ENCODE measurements around the gene LRP10. TPM values are rescaled to one million over a fixed set of nuclear protein-coding genes. Genes with fewer than 3 reads are reported as not detected.

The LRP10 gene
- total RNA-seq, 1 experiment from 2014 or later = 42.7 TPM

DNA sequence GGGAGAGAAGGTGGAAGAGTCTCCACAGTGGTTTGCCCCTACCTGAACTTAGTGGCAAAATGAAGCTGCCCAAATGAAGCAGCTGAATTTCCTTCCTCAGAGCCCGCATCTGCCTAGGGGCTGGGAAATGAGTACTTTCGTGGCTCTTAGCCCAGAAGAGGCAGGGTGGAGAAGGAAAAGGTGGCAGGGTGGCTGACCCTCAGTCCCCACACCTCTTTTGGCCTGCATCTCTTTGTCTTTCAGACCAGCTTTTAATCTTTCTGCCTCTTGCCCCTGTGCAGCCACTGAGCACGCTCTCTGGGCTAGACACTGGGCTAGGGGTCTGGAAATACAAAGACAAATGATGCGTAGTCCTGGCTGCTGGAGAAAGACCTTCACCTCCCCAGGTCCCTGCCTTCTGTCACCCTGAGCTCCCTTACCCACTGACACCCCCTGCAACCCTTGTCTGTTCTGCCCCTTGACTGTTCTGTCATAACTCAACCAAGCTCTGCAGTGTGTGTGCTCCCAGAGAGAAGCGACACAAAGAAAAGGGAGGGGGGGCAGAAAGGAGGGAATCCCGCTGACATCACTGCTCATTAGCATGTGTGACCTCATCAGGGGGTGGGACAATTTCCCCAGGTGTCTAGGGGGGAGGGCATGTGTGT, 11.1 kb downstream of the LRP10 start:
- Histone ChIP-seq H3K9ac (ENCODE audit: low read length) (no peak overlapping the region), H3K27me3 (ENCODE audit: insufficient read depth, low read length) (no peaks in the 10 kb centered on the region), H3K9me2 (ENCODE audit: insufficient read depth) (no peaks in the 10 kb centered on the region), H3K4me1 (ENCODE audit: control insufficient read depth in 1 of 2, insufficient read depth in 2 of 2, low read length in 2 of 2) (peaks cover 18 to 27% of the 10 kb centered on the region in 2 experiments), H3K4me2 (ENCODE audit: low read length) (0 out of 2 replicates have a peak overlapping the region, but pooled peaks have one; percentile 9), H3K79me2 (ENCODE audit: insufficient read depth, low read length) (no peaks in the 10 kb centered on the region; the same call in 1 of the 2 replicates), H4K20me1 (ENCODE audit: insufficient read depth) (no peaks in the 10 kb centered on the region), H3K9me3 (ENCODE audit: control insufficient read depth in 1 of 2, insufficient read depth in 1 of 2, low read depth in 1 of 2, low read length in 2 of 2) (no peaks in the 10 kb centered on the region), H2AFZ (ENCODE audit: low read depth, low read length, poor library complexity, severe bottlenecking) (no peak overlapping the region), H3K4me3 (replicated peaks in 1 of 2; ENCODE audit: low read depth in 1 of 2, low read length in 2 of 2) (no peak overlapping the region), H3K27ac (ENCODE audit: low read depth, low read length) (no peak overlapping the region), H3K36me3 (ENCODE audit: control insufficient read depth in 1 of 2, insufficient read depth in 2 of 2, low read length in 2 of 2) (no peaks in the 10 kb centered on the region)
- intact Hi-C loops (cut with micrococcal nuclease) = no loop called here
- ATAC-seq = no peak
- no peak for TF ChIP-seq RAD21 (IDR thresholded peaks at IDR 0.05; ENCODE audit: low read depth)
- TF ChIP-seq SIN3A (IDR thresholded peaks at IDR 0.05; ENCODE audit: low read depth) = no peak
- TF ChIP-seq SP1 (IDR thresholded peaks at IDR 0.05; ENCODE audit: low read depth) = no peak
- no peak for TF ChIP-seq JUND (IDR thresholded peaks at IDR 0.05)
- no peak; the same call in 1 of the 2 replicates for TF ChIP-seq POLR2AphosphoS5 (IDR thresholded peaks at IDR 0.05; ENCODE audit: low read depth, low read length)
- TF ChIP-seq CEBPB (IDR thresholded peaks at IDR 0.05; ENCODE audit: low read depth) = no peak
- TF ChIP-seq, protein P1, sequence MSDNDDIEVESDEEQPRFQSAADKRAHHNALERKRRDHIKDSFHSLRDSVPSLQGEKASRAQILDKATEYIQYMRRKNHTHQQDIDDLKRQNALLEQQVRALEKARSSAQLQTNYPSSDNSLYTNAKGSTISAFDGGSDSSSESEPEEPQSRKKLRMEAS (IDR thresholded peaks at IDR 0.05) = no peak
- no peak for TF ChIP-seq SRF (IDR thresholded peaks at IDR 0.05; ENCODE audit: low read depth)
- TF ChIP-seq, protein P2, sequence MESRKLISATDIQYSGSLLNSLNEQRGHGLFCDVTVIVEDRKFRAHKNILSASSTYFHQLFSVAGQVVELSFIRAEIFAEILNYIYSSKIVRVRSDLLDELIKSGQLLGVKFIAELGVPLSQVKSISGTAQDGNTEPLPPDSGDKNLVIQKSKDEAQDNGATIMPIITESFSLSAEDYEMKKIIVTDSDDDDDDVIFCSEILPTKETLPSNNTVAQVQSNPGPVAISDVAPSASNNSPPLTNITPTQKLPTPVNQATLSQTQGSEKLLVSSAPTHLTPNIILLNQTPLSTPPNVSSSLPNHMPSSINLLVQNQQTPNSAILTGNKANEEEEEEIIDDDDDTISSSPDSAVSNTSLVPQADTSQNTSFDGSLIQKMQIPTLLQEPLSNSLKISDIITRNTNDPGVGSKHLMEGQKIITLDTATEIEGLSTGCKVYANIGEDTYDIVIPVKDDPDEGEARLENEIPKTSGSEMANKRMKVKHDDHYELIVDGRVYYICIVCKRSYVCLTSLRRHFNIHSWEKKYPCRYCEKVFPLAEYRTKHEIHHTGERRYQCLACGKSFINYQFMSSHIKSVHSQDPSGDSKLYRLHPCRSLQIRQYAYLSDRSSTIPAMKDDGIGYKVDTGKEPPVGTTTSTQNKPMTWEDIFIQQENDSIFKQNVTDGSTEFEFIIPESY (IDR thresholded peaks at IDR 0.05; ENCODE audit: extremely low read depth, insufficient replicate concordance, low read length) = no peak
- ChIA-PET RAD21 (ENCODE audit: low non-redundant PET in 1 of 2, low total read pairs in 2 of 2, uncharacterized antibody in 2 of 2, unreplicated experiment in 2 of 2) (no interaction called here), CTCF (interaction anchor here (1.0 to 7.0 kb wide), 4 partner anchors 10 to 47 kb away, joined by 3 to 51 read pairs (median 4); partner anchors contain the start of genes LRP10 and PRMT5), POLR2A (interaction anchor here (0.7 to 4.7 kb wide), 3 partner anchors 11 to 244 kb away, joined by 3 to 24 read pairs (median 4); partner anchors contain the start of genes LRP10 and RBM23)
- DNase-seq (ENCODE audit: low read depth, low spot score) = peak; percentile 39
- no TSS peak for BruUV-seq (replicated peaks)
